SK-N-MC (cell line): ENCODE data around the gene KLK14.

Source experiments
- EZH2 ChIP-seq: fragments of 200-600 bp; sonication (generic); IDR thresholded peaks from one replicate; pipeline ENCODE4 v1.6.1; 2017; ENCODE audit warnings: antibody characterized with exemption
- FOXP2 ChIP-seq: optimal IDR thresholded peaks from 2 replicates; pipeline ENCODE3; 2011; ENCODE audit warnings: mild to moderate bottlenecking, moderate library complexity; ENCODE audit not compliant: insufficient read depth; ENCODE audit errors: extremely low read length, control extremely low read depth
- POLR2AphosphoS5 ChIP-seq: IDR thresholded peaks from 2 replicates; pipeline ENCODE4 v1.6.1; 2012; ENCODE audit warnings: mild to moderate bottlenecking, low read depth, low read length, borderline replicate concordance

- TF ChIP-seq EZH2: no peak
- TF ChIP-seq POLR2AphosphoS5: no peak
- no peak for TF ChIP-seq FOXP2
These were observed 21.7 kb downstream of the KLK14 start for GRCh38 chr19:51060973-51061372.
